Measurements from ENCODE around the gene LVRN.

GRCh38 chr5:115962565-115963402, 509 bp downstream of the LVRN start:
- TF ChIP-seq POLR2A (IDR thresholded peaks at IDR 0.05) (no peak), CTCF (IDR thresholded peaks at IDR 0.05) (no peak)
